ENCODE measurements around the gene ANKRD27.

The ANKRD27 gene

DNA sequence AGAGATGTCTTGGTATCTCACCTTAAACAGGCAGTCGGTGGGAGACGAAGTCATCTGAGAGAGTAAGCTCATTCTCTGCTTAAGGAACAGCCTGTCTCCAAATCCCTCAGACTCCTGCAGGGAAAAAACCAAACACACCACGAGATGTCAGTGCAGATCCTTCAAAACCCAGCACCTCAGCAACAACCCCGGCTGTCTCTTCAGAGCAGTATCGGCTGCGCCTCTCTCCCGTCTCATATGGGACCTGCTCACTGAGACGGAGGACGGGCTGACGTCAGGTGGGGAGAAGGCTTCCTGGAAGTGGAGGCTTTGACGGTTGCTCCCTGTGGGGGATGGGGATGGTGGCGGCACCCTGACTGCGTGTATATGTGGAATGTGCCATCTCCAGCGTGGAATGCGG, 43.6 kb downstream of the ANKRD27 start:
- TF ChIP-seq OSR1 (CRISPR knock-in tag; IDR thresholded peaks at IDR 0.05) (no peak), PPARA (CRISPR knock-in tag; IDR thresholded peaks at IDR 0.05; ENCODE audit: borderline replicate concordance) (no peak), BACH2 (CRISPR knock-in tag; IDR thresholded peaks at IDR 0.05; ENCODE audit: borderline replicate concordance) (no peak), ZNF70 (CRISPR knock-in tag; IDR thresholded peaks at IDR 0.05) (no peak)
- ATAC-seq = no peak

DNA sequence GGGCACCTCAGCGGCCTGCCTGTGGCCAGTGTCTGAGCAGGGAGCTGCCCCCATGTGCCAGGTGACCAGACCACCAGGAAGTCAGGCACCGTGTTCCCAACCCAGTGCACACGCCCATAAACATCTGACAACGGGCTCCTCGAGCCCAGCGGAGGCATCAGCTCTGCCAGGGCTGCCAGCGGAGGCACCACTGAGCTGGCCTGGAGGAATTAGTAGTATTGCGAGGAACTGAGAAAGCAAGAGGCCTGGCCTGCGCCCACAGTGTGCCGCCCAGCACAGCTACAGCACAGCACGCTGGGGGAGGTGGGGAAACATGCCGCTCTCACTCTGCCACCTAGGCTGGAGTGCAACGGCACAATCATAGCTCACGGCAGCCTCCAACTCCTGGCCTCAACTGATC, 44.6 kb downstream of the ANKRD27 start:
- TF ChIP-seq OSR1 (CRISPR knock-in tag; IDR thresholded peaks at IDR 0.05) (no peak), ARNTL (CRISPR knock-in tag; IDR thresholded peaks at IDR 0.05; ENCODE audit: borderline replicate concordance, low read depth) (no peak), ZFP3 (CRISPR knock-in tag; IDR thresholded peaks at IDR 0.05) (no peak)
- ATAC-seq = no peak

DNA sequence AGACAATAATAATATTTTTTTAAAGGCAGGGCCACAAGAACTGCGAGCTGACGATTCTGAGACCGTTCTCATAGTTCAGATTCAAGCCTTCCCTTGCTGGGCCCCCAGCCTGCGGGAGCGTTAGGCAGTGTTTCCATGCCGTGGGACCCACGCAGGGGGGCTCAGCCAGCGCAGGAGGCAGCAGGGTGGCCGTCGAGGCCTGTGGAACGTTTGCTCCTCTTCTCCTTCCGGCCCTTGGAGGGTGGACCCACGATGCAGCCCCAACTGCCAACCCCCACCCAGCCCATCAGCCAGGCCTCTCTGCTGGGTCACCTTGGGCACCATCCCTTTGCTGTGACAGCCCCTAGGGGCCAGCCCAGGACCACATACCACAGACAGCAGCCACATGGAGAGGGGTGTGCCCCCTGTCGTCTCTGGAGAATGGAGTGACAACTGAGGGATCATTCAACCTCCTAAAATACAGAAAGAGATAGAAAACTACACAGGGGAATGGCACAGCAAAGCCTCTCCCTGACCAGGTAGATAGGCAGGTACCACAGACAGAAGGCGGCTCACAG, 47.2 kb downstream of the ANKRD27 start:
- ATAC-seq = no peak; the same call in 2 of the 3 replicates
- TF ChIP-seq ISL1 (CRISPR knock-in tag; IDR thresholded peaks at IDR 0.05) = no peak
- TF ChIP-seq ZFP3 (CRISPR knock-in tag; IDR thresholded peaks at IDR 0.05) = no peak

DNA sequence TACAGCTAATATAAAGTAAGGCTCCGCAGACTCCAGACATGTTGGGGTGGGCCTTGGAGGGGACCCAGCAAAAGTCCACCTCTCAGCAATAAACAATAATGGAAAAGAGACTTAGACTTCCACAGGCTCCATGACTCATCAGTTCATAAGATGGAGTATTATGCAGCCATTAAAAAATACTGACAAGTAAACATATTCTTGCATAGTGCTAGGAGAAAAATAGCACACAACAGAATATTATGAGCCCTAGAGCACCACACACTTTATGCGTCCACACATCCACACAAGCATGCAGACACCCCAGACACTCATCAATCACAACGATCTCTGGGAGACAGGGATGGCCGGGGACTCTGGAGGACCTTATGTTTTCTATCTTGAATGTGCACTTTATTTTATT, 48.0 kb downstream of the ANKRD27 start:
- no peak for ATAC-seq
- TF ChIP-seq ARNTL (CRISPR knock-in tag; IDR thresholded peaks at IDR 0.05; ENCODE audit: borderline replicate concordance, low read depth) = no peak
- no peak for TF ChIP-seq ZNF565 (CRISPR knock-in tag; conservative IDR thresholded peaks at IDR 0.05; ENCODE audit: low read depth)
- no peak for TF ChIP-seq CSDC2 (CRISPR knock-in tag; IDR thresholded peaks at IDR 0.05)
- TF ChIP-seq, protein P1, sequence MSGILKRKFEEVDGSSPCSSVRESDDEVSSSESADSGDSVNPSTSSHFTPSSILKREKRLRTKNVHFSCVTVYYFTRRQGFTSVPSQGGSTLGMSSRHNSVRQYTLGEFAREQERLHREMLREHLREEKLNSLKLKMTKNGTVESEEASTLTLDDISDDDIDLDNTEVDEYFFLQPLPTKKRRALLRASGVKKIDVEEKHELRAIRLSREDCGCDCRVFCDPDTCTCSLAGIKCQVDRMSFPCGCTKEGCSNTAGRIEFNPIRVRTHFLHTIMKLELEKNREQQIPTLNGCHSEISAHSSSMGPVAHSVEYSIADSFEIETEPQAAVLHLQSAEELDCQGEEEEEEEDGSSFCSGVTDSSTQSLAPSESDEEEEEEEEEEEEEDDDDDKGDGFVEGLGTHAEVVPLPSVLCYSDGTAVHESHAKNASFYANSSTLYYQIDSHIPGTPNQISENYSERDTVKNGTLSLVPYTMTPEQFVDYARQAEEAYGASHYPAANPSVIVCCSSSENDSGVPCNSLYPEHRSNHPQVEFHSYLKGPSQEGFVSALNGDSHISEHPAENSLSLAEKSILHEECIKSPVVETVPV (CRISPR knock-in tag; IDR thresholded peaks at IDR 0.05) = no peak
- TF ChIP-seq PPARA (CRISPR knock-in tag; IDR thresholded peaks at IDR 0.05; ENCODE audit: borderline replicate concordance) = no peak
- no peak for TF ChIP-seq ISL1 (CRISPR knock-in tag; IDR thresholded peaks at IDR 0.05)
- no peak for TF ChIP-seq ZNF70 (CRISPR knock-in tag; IDR thresholded peaks at IDR 0.05)
- TF ChIP-seq GLIS3 (CRISPR knock-in tag; IDR thresholded peaks at IDR 0.05) = no peak
- no peak for TF ChIP-seq RARB (CRISPR knock-in tag; IDR thresholded peaks at IDR 0.05)
- TF ChIP-seq BACH2 (CRISPR knock-in tag; IDR thresholded peaks at IDR 0.05; ENCODE audit: borderline replicate concordance) = no peak
- TF ChIP-seq, protein P2, sequence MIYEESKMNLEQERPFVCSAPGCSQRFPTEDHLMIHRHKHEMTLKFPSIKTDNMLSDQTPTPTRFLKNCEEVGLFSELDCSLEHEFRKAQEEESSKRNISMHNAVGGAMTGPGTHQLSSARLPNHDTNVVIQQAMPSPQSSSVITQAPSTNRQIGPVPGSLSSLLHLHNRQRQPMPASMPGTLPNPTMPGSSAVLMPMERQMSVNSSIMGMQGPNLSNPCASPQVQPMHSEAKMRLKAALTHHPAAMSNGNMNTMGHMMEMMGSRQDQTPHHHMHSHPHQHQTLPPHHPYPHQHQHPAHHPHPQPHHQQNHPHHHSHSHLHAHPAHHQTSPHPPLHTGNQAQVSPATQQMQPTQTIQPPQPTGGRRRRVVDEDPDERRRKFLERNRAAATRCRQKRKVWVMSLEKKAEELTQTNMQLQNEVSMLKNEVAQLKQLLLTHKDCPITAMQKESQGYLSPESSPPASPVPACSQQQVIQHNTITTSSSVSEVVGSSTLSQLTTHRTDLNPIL (CRISPR knock-in tag; IDR thresholded peaks at IDR 0.05; ENCODE audit: low read depth) = no peak
- TF ChIP-seq, protein P3, sequence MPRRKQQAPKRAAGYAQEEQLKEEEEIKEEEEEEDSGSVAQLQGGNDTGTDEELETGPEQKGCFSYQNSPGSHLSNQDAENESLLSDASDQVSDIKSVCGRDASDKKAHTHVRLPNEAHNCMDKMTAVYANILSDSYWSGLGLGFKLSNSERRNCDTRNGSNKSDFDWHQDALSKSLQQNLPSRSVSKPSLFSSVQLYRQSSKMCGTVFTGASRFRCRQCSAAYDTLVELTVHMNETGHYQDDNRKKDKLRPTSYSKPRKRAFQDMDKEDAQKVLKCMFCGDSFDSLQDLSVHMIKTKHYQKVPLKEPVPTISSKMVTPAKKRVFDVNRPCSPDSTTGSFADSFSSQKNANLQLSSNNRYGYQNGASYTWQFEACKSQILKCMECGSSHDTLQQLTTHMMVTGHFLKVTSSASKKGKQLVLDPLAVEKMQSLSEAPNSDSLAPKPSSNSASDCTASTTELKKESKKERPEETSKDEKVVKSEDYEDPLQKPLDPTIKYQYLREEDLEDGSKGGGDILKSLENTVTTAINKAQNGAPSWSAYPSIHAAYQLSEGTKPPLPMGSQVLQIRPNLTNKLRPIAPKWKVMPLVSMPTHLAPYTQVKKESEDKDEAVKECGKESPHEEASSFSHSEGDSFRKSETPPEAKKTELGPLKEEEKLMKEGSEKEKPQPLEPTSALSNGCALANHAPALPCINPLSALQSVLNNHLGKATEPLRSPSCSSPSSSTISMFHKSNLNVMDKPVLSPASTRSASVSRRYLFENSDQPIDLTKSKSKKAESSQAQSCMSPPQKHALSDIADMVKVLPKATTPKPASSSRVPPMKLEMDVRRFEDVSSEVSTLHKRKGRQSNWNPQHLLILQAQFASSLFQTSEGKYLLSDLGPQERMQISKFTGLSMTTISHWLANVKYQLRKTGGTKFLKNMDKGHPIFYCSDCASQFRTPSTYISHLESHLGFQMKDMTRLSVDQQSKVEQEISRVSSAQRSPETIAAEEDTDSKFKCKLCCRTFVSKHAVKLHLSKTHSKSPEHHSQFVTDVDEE (CRISPR knock-in tag; IDR thresholded peaks at IDR 0.05) = no peak
- TF ChIP-seq ZFP30 (CRISPR knock-in tag; IDR thresholded peaks at IDR 0.05) = no peak

DNA sequence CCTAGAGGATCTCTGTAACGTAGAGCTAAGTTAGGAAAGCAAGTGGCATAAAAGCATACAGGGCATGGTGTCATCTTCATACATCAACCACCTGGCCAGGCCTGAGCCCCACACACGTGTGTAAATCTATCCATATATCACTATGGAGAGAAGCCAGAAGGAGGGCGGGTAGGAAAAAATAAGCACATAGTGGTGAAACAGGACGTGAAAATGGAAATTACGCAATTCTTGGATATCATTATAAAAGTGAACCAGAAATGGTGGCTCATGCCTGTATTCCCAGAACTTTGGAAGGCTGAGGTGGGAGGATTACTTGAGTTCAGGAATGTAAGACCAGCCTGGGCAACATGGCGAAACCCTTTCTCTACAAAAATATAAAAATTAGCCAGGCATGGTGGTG, 50.6 kb downstream of the ANKRD27 start:
- ATAC-seq = no peak
- TF ChIP-seq SNAI2 (CRISPR knock-in tag; IDR thresholded peaks at IDR 0.05) (no peak), ZNF565 (CRISPR knock-in tag; conservative IDR thresholded peaks at IDR 0.05; ENCODE audit: low read depth) (no peak), CSDC2 (CRISPR knock-in tag; IDR thresholded peaks at IDR 0.05) (no peak), ZC3H10 (CRISPR knock-in tag; IDR thresholded peaks at IDR 0.05) (no peak), PPARA (CRISPR knock-in tag; IDR thresholded peaks at IDR 0.05; ENCODE audit: borderline replicate concordance) (no peak), ZNF70 (CRISPR knock-in tag; IDR thresholded peaks at IDR 0.05) (no peak), ZFP30 (CRISPR knock-in tag; IDR thresholded peaks at IDR 0.05) (no peak), ARNTL (CRISPR knock-in tag; IDR thresholded peaks at IDR 0.05; ENCODE audit: borderline replicate concordance, low read depth) (no peak), GLIS3 (CRISPR knock-in tag; IDR thresholded peaks at IDR 0.05) (no peak), OSR1 (CRISPR knock-in tag; IDR thresholded peaks at IDR 0.05) (no peak)
- TF ChIP-seq, protein P1 (CRISPR knock-in tag; IDR thresholded peaks at IDR 0.05) = no peak
- TF ChIP-seq, protein P3 (CRISPR knock-in tag; IDR thresholded peaks at IDR 0.05) = no peak
- TF ChIP-seq, protein P4, sequence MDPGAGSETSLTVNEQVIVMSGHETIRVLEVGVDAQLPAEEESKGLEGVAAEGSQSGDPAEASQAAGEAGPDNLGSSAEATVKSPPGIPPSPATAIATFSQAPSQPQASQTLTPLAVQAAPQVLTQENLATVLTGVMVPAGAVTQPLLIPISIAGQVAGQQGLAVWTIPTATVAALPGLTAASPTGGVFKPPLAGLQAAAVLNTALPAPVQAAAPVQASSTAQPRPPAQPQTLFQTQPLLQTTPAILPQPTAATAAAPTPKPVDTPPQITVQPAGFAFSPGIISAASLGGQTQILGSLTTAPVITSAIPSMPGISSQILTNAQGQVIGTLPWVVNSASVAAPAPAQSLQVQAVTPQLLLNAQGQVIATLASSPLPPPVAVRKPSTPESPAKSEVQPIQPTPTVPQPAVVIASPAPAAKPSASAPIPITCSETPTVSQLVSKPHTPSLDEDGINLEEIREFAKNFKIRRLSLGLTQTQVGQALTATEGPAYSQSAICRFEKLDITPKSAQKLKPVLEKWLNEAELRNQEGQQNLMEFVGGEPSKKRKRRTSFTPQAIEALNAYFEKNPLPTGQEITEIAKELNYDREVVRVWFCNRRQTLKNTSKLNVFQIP (CRISPR knock-in tag; IDR thresholded peaks at IDR 0.05; ENCODE audit: borderline replicate concordance, low read depth) = no peak
- TF ChIP-seq, protein P2 (CRISPR knock-in tag; IDR thresholded peaks at IDR 0.05; ENCODE audit: low read depth) = no peak
